Fibroblast of the conjunctiva (primary cell): ENCODE data around the gene CPB1.

ENCODE experiments used
- DNase-seq: peaks from one replicate; pipeline ENCODE4 v3.0.0-alpha.2; 2010; ENCODE audit warnings: low read depth

CPB1 gene

DNA sequence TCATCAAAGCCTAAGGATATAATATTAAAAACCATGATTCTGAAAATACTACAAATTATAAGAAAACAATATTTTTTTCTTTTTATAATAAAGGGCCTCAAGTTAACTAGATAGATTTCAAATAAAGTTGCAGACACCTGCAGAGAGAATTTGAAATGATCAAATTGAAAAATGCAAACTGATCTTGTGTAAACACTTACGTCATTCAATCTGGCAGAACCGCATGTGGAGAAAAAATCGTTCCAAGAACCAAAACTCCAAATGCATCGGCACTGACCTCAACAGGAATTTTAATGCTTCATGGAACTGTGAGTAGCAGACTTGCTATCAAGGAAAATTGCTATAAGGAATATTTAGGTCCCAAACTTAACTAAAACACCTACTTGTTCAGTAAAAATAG lies 54.7 kb downstream of the CPB1 start:
- DNase-seq = peak; percentile 26

GRCh38 chr3:148883163-148883562 lies 55.6 kb downstream of the CPB1 start:
- no peak for DNase-seq

- DNase-seq = no peak
Measured at GRCh38 chr3:148884261-148884660, 56.6 kb downstream of the CPB1 start.

DNA sequence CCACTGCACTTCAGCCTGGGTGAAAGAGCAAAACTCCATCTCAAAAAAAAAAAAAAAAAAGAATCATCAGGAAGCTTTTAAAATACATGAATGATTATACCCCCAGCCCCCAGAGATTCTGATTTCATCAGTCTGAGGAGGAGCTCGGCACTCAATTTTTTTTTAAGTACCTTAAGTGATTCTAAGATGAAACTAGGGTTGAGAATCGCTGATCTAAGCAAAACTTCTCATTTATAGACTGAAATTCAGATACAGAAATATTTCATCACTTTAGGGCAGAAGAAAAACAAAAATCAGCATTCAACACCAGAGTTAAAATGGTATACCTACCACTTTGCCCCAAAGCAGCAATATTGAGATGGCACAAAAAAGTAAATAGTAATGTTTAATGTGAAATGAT lies 62.2 kb downstream of the CPB1 start:
- no peak for DNase-seq

DNA sequence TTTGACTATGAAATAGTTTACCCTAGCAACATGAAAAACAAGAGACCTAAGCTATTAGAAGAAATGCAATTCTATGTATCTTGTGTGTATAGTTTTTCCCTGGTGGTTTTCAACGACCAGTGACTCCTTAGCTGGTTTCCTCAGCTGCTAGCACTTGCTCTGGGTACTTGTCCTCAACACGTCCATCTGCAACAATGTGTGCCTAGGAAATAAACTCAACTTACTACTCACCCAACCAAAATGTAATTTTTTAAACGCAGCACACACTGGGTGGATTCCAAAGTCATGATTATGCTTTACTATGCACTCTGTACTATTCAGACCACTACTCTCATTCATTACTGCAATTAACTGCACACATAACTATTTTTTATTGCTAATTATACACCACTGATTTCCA lies 68.5 kb downstream of the CPB1 start:
- no peak for DNase-seq

DNA sequence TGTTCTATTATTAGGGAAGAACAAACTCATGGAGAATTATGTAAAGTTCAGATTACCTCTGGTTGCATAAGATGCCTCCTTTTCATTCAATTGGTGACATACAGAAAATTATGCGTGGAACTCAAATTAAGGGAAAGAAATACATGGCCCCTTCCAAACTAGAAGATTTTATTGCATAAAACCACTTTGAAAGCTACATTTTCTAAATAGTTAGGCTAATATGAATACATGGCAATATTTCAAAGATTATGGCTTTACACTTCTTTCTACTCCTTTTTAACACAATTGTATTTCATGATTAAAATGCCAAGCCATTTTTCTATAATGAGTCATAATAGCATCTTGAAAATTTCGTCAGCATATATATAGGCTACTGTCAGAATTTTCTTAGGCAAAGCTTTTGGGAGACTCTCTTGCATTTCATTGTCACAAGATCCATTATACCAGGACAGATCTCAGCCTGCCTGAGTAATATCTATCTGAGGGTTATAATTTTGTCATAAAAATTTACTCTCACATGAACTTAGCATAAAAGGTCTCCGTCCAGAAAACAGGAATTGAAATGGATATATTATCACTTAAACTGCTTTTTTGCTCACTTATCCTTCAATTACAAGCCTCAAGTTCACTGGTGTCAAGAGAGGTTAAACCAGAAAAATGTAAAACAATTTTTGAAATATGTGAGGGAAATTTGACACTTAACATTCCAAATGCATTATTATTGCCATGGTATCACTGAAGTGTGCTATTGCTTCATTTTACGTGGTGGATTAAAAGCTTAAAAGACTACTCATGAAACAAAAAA lies 74.6 kb downstream of the CPB1 start:
- DNase-seq = peak; percentile 72

- DNase-seq = peak; percentile 48
Measured at GRCh38 chr3:148903022-148903442, 75.4 kb downstream of the CPB1 start.

DNA sequence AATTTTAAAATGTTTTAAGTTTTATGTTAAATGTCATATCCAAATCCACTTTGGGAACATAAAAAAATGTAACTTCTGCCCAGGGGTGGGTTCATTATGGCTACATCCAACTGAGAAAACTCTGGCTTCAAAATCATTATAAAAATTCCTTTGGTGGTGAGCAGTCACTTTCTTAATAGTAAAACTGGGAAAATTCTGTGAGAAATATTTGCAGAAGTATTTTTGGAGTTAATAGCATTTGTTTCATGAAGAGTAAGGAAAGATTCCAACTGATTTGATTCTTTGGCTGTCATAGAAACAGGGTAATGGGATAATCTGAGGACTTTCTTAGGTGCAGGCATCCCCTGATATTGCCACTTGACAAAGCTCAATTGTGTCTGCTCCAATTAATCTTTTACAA lies 76.3 kb downstream of the CPB1 start:
- no peak for DNase-seq

DNA sequence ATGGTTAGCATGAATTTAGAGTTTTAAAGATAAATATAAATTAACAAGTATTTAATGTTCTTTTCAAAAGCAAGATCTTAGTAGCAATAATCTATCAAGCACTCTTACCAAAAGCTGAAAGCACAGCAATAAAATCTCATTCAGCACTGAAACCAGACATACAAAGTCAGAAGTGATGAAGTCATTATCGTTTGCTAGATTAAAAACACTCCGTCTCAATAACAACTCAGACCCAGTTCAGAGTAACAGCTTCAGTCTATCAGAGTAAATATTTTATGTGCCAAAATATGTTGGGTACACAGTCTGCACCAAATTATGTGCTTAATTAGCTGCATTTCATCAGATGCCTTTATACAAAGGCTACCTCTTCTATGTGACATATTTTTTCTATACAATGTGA lies 79.1 kb downstream of the CPB1 start:
- no peak for DNase-seq
